K562 (cell line): Measurements from ENCODE around the gene ANP32B. TPM values are rescaled to one million over a fixed set of nuclear protein-coding genes. Genes with fewer than 3 reads are reported as not detected.

Experiments
- HNRNPL ChIP-seq: fragments of 200-400 bp; formaldehyde crosslinking; IDR thresholded peaks from 2 replicates; pipeline ENCODE4 v1.6.1; 2017; ENCODE audit warnings: low read depth, mild to moderate bottlenecking, low read length
- ILF3 ChIP-seq: fragments of 450-650 bp; IDR thresholded peaks from 2 replicates; pipeline ENCODE4 v1.6.1; 2018; ENCODE audit warnings: antibody characterized with exemption, mild to moderate bottlenecking, moderate library complexity, borderline replicate concordance
- POU5F1 ChIP-seq: fragments of 150-350 bp; IDR thresholded peaks from 2 replicates; pipeline ENCODE4 v1.6.1; 2014; ENCODE audit warnings: borderline replicate concordance, low read length, low read depth, mild to moderate bottlenecking; ENCODE audit not compliant: partially characterized antibody
- SMAD3 ChIP-seq: fragments of 450-650 bp; formaldehyde crosslinking; conservative IDR thresholded peaks from 2 replicates; pipeline ENCODE4 v1.4.0; 2020; ENCODE audit warnings: mild to moderate bottlenecking
- SP2 ChIP-seq: IDR thresholded peaks from 2 replicates; pipeline ENCODE4 v1.6.1; 2011; ENCODE audit warnings: mild to moderate bottlenecking, low read depth, low read length, moderate library complexity; ENCODE audit not compliant: poor library complexity, severe bottlenecking; ENCODE audit errors: extremely low read depth
- U2AF2 ChIP-seq: fragments of 200-400 bp; formaldehyde crosslinking; optimal IDR thresholded peaks from 2 replicates; pipeline ENCODE3; 2017; ENCODE audit warnings: low read depth, mild to moderate bottlenecking, low read length
- ZNF165 ChIP-seq: fragments of 250-450 bp; sonication (Bioruptor Pico); IDR thresholded peaks from 2 replicates; pipeline ENCODE4 v1.4.0; 2020; ENCODE audit warnings: borderline replicate concordance
- polyA plus RNA-seq, 8 experiments: library from polyadenylated mRNA; depleted of rRNA in 4 of 8; stranded (reverse) in 5 of 8; unstranded in 3 of 8; fragments of >200 nt; fragmentation: Nextera tagmentation in 2 of 8; fragmentation: Illumina TruSeq in 1 of 8; extraction: Ambion mirVana in 2 of 8; extraction: Trizol in 1 of 8; gene quantifications; 2 replicates each; pipeline versions ENCODE4 v1.2.1 to v1.2.3, GENCODE V29; 2011 to 2014; ENCODE audit warnings: inconsistent platforms in 1 of 8, missing spikeins in 1 of 8
- total RNA-seq, 7 experiments: library from RNA; depleted of rRNA in 6 of 7; stranded (reverse); fragments of >200 nt in 6 of 7; fragmentation: Illumina TruSeq in 2 of 7; extraction: Trizol in 2 of 7; gene quantifications; 2 replicates each; pipeline versions ENCODE4 v1.2.1 to v1.2.3, GENCODE V29; 2011 to 2021; ENCODE audit warnings: low replicate concordance in 1 of 7
- TF ChIP-seq, protein P1 (sequence below), 2 experiments: IDR thresholded peaks in 1 of 2; conservative IDR thresholded peaks in 1 of 2; 2 replicates each; pipeline ENCODE4 v1.6.1; 2016; ENCODE audit warnings: low read depth in 2 of 2, mild to moderate bottlenecking in 1 of 2, missing compliant biosample characterization in 1 of 2, missing genetic modification characterization in 1 of 2, moderate library complexity in 1 of 2
- TF ChIP-seq, protein P2 (sequence below), 2 experiments: fragments of 450-650 bp; IDR thresholded peaks; 2 replicates each; pipeline ENCODE4 v1.6.1; 2018; ENCODE audit warnings: mild to moderate bottlenecking in 2 of 2, low read depth in 1 of 2; ENCODE audit not compliant: partially characterized antibody in 2 of 2
- TF ChIP-seq, protein P3 (sequence below): fragments of 250-450 bp; sonication (Bioruptor Pico); IDR thresholded peaks from 2 replicates; pipeline ENCODE4 v1.4.0; 2020; ENCODE audit warnings: mild to moderate bottlenecking, moderate library complexity

Gene ANP32B
- total and polyA plus RNA-seq, 9 of the 15 experiments (the other 6 are each of a cell fraction or from before 2014, with no cell fraction given): 68.9 to 815 (median 141) TPM

DNA sequence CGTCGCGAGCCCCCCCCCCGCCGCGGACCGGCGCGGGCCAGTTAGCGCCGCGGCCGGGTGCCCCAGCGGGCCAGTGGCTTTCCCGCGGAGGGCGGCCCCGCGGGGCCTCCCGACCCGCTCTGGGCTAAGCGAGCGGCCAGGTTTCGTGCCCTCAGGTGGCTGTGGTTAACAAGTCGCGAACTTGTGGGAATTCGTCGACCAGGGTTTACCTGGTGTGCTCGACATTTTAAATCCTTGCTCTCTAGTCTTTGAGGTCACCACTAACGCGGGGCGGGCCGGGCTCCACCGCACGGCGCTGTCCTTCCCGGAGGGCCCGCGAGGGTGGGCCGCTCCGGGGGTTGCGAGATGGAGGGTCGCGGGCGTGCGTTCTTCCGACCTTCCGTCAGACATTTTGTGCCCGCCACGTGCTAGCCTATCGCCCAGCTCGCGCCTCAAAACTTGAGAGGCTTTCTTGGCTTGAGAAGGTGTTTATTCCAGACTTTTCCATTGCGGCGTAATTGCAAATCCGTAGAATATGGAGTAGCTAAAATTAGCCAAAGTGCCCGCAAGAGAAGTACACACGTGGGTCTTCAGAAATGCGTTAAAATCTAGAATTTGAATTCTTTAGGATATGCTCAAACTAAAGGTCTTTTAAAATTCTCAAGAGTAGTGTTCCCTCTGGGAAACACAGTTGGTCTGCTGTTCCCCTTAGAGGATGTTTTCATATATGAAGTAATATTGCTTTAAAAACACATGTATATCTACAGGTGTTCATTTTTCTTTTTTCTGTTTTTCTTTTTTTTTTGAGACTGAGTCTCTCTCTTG is 2.1 kb downstream of the ANP32B start (continued):
- TF ChIP-seq, protein P1, sequence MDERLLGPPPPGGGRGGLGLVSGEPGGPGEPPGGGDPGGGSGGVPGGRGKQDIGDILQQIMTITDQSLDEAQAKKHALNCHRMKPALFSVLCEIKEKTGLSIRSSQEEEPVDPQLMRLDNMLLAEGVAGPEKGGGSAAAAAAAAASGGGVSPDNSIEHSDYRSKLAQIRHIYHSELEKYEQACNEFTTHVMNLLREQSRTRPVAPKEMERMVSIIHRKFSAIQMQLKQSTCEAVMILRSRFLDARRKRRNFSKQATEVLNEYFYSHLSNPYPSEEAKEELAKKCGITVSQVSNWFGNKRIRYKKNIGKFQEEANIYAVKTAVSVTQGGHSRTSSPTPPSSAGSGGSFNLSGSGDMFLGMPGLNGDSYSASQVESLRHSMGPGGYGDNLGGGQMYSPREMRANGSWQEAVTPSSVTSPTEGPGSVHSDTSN (CRISPR knock-in tag; IDR thresholded peaks at IDR 0.05; ENCODE audit: low read depth): no peak
- TF ChIP-seq, protein P1 (tag; conservative IDR thresholded peaks at IDR 0.05; ENCODE audit: low read depth): no peak
- no peak for TF ChIP-seq POU5F1
- TF ChIP-seq HNRNPL: no peak
- no peak for TF ChIP-seq ILF3
- TF ChIP-seq, protein P2, sequence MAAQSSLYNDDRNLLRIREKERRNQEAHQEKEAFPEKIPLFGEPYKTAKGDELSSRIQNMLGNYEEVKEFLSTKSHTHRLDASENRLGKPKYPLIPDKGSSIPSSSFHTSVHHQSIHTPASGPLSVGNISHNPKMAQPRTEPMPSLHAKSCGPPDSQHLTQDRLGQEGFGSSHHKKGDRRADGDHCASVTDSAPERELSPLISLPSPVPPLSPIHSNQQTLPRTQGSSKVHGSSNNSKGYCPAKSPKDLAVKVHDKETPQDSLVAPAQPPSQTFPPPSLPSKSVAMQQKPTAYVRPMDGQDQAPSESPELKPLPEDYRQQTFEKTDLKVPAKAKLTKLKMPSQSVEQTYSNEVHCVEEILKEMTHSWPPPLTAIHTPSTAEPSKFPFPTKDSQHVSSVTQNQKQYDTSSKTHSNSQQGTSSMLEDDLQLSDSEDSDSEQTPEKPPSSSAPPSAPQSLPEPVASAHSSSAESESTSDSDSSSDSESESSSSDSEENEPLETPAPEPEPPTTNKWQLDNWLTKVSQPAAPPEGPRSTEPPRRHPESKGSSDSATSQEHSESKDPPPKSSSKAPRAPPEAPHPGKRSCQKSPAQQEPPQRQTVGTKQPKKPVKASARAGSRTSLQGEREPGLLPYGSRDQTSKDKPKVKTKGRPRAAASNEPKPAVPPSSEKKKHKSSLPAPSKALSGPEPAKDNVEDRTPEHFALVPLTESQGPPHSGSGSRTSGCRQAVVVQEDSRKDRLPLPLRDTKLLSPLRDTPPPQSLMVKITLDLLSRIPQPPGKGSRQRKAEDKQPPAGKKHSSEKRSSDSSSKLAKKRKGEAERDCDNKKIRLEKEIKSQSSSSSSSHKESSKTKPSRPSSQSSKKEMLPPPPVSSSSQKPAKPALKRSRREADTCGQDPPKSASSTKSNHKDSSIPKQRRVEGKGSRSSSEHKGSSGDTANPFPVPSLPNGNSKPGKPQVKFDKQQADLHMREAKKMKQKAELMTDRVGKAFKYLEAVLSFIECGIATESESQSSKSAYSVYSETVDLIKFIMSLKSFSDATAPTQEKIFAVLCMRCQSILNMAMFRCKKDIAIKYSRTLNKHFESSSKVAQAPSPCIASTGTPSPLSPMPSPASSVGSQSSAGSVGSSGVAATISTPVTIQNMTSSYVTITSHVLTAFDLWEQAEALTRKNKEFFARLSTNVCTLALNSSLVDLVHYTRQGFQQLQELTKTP (IDR thresholded peaks at IDR 0.05; ENCODE audit: low read depth in 1 of 2, partially characterized antibody in 2 of 2): no peak
- TF ChIP-seq ZNF165 (CRISPR knock-in tag): no peak
- no peak for TF ChIP-seq U2AF2
- TF ChIP-seq, protein P3, sequence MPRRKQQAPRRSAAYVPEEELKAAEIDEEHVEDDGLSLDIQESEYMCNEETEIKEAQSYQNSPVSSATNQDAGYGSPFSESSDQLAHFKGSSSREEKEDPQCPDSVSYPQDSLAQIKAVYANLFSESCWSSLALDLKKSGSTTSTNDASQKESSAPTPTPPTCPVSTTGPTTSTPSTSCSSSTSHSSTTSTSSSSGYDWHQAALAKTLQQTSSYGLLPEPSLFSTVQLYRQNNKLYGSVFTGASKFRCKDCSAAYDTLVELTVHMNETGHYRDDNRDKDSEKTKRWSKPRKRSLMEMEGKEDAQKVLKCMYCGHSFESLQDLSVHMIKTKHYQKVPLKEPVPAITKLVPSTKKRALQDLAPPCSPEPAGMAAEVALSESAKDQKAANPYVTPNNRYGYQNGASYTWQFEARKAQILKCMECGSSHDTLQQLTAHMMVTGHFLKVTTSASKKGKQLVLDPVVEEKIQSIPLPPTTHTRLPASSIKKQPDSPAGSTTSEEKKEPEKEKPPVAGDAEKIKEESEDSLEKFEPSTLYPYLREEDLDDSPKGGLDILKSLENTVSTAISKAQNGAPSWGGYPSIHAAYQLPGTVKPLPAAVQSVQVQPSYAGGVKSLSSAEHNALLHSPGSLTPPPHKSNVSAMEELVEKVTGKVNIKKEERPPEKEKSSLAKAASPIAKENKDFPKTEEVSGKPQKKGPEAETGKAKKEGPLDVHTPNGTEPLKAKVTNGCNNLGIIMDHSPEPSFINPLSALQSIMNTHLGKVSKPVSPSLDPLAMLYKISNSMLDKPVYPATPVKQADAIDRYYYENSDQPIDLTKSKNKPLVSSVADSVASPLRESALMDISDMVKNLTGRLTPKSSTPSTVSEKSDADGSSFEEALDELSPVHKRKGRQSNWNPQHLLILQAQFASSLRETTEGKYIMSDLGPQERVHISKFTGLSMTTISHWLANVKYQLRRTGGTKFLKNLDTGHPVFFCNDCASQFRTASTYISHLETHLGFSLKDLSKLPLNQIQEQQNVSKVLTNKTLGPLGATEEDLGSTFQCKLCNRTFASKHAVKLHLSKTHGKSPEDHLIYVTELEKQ (CRISPR knock-in tag): peak; percentile 62; the same call in 1 of the 2 replicates
- no peak for TF ChIP-seq SMAD3
- TF ChIP-seq SP2: no peak
